Keratinocyte (primary cell): ENCODE data around the gene FATE1. TPM values are rescaled to one million over a fixed set of nuclear protein-coding genes. Genes with fewer than 3 reads are reported as not detected.

Experiments
- DNase-seq: peaks from one replicate; pipeline ENCODE4 v3.0.0-alpha.2; 2011; ENCODE audit warnings: low read depth, missing footprints, low spot score
- FAIRE-seq: peaks from 2 replicates; lab custom pipeline; 2011; peaks lifted over from hg19 to GRCh38; lab: Jason Lieb, UNC
- H2AFZ ChIP-seq: 2 replicates; pipeline ENCODE4 v1.6.0; 2012; ENCODE audit warnings: low read length, control low read depth, inconsistent platforms; ENCODE audit not compliant: control insufficient read depth
- H3K27ac ChIP-seq: 2 replicates; pipeline ENCODE4 v1.5.1; 2011; ENCODE audit warnings: low read length; ENCODE audit not compliant: control insufficient read depth, insufficient read depth
- H3K27me3 ChIP-seq: 3 replicates; pipeline ENCODE4 v1.6.0; 2011; ENCODE audit warnings: low read length; ENCODE audit not compliant: control insufficient read depth, insufficient read depth; ENCODE audit errors: extremely low read depth
- H3K36me3 ChIP-seq, 2 experiments: 2 replicates in 1 of 2; 3 replicates in 1 of 2; pipeline ENCODE4 v1.5.1; 2011; ENCODE audit warnings: low read length in 2 of 2, mild to moderate bottlenecking in 1 of 2; ENCODE audit not compliant: control insufficient read depth in 2 of 2, insufficient read depth in 2 of 2; ENCODE audit errors: extremely low read depth in 1 of 2
- H3K4me1 ChIP-seq: 3 replicates; pipeline ENCODE4 v1.5.1; 2011; ENCODE audit warnings: low read length; ENCODE audit not compliant: control insufficient read depth, insufficient read depth; ENCODE audit errors: extremely low read depth
- H3K4me2 ChIP-seq: 3 replicates; pipeline ENCODE4 v1.6.0; 2011; ENCODE audit warnings: low read depth, low read length; ENCODE audit not compliant: control insufficient read depth, insufficient read depth; ENCODE audit errors: extremely low read depth
- H3K4me3 ChIP-seq, 3 experiments: fragments of 200-600 bp in 1 of 3; sonication (generic) in 1 of 3; 2 replicates in 2 of 3; 3 replicates in 1 of 3; pipeline ENCODE4 v1.5.1; 2011 to 2016; ENCODE audit warnings: low read length in 3 of 3, mild to moderate bottlenecking in 3 of 3, control low read depth in 2 of 3, inconsistent platforms in 1 of 3, low read depth in 1 of 3, mixed read lengths in 1 of 3, mixed run types in 1 of 3, moderate library complexity in 1 of 3; ENCODE audit not compliant: control insufficient read depth in 2 of 3, insufficient read depth in 2 of 3; ENCODE audit errors: extremely low read depth in 1 of 3
- H3K79me2 ChIP-seq: 2 replicates; pipeline ENCODE4 v1.6.0; 2012; ENCODE audit warnings: low read length; ENCODE audit not compliant: control insufficient read depth, insufficient read depth
- H3K9ac ChIP-seq: 3 replicates; pipeline ENCODE4 v1.6.0; 2011; ENCODE audit warnings: low read length; ENCODE audit not compliant: control insufficient read depth, insufficient read depth; ENCODE audit errors: extremely low read depth
- H3K9me1 ChIP-seq: 3 replicates; pipeline ENCODE4 v1.6.0; 2011; ENCODE audit warnings: low read length; ENCODE audit not compliant: control insufficient read depth, insufficient read depth; ENCODE audit errors: extremely low read depth
- H3K9me3 ChIP-seq: 2 replicates; pipeline ENCODE4 v1.5.1; 2012; ENCODE audit warnings: low read depth, low read length; ENCODE audit not compliant: control insufficient read depth
- H4K20me1 ChIP-seq: 3 replicates; pipeline ENCODE4 v1.6.0; 2011; ENCODE audit warnings: low read length; ENCODE audit not compliant: control insufficient read depth, insufficient read depth; ENCODE audit errors: extremely low read depth
- EZH2 ChIP-seq: IDR thresholded peaks from one replicate; pipeline ENCODE4 v1.6.1; 2012; ENCODE audit warnings: inconsistent platforms, mild to moderate bottlenecking, low read length, moderate library complexity
- dilution Hi-C: fragments of 300-500 bp; cut with MboI; formaldehyde crosslinking; loops from one replicate; pipeline ENCODE4 v1.7.0; 2020; ENCODE audit warnings: low sequenced_read_pairs; ENCODE audit not compliant: extremely low pct_ligation_motif_present
- polyA plus RNA-seq, 5 experiments: library from polyadenylated mRNA; depleted of rRNA in 3 of 5; stranded (reverse) in 3 of 5; stranded (forward) in 1 of 5; unstranded in 1 of 5; fragments of >200 nt; gene quantifications; 1 replicate in 1 of 5; 2 replicates in 3 of 5; 3 replicates in 1 of 5; pipeline versions ENCODE4 v1.2.1 to v1.2.3, GENCODE V29; 2011 to 2012; ENCODE audit warnings: missing spikeins in 2 of 5, low read depth in 1 of 5, low replicate concordance in 1 of 5
- TF ChIP-seq, protein P1 (sequence below), 3 experiments: IDR thresholded peaks in 1 of 3; conservative IDR thresholded peaks in 1 of 3; optimal IDR thresholded peaks in 1 of 3; 2 replicates in 2 of 3; 3 replicates in 1 of 3; pipeline versions ENCODE3 to v1.5.1; 2011; ENCODE audit warnings: low read length in 3 of 3, mild to moderate bottlenecking in 3 of 3, moderate library complexity in 2 of 3, control low read depth in 1 of 3, inconsistent platforms in 1 of 3; ENCODE audit not compliant: insufficient read depth in 2 of 3; ENCODE audit errors: extremely low read depth in 1 of 3

The FATE1 gene
- polyA plus RNA-seq, 1 donor (not counting 4 experiments of a cell fraction or from before 2014, with no cell fraction given): not detected

DNA sequence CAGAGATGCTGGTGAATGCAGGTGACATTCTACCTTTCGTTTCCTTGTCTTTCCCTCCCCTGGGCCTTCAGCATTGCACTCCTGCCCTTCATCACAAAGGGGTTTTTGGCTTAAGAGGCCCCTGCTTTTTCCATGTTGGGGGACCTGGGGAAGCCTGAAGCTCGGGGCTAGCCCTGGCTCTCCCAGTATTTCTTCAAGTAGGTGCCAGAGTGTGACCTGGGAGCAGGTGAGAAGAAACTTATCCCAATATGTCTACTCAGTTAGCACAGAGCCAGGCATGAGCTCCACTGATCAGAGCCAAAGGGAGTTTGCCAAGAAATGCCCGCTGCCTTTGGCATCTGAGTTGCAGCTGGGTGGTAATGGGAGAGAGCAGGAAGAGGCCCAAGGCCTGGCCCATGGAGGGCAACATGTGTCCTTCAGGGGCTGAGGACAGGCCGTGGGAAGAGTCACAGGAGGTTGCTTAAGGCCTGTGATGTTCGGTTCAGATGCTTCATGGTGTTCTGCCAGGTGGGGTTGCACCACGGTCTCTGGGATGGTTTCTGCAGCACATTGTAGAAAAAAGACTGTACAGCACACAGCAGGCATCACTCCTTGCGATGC is 13.0 kb upstream of the FATE1 start:
- Histone ChIP-seq H4K20me1 (no peaks in the 10 kb centered on the region), H3K27ac (no peak overlapping the region), H3K9me1 (no peaks in the 10 kb centered on the region), H3K9ac (no peak overlapping the region), H3K4me3 (no peak overlapping the region), H3K9me3 (no peaks in the 10 kb centered on the region), H3K36me3 (no peaks in the 10 kb centered on the region), H2AFZ (no peak overlapping the region), H3K27me3 (peaks cover 4% of the 10 kb centered on the region), H3K79me2 (no peaks in the 10 kb centered on the region), H3K4me1 (no peaks in the 10 kb centered on the region), H3K4me2 (no peak overlapping the region)
- DNase-seq (no peak), FAIRE-seq (no peak)
- dilution Hi-C loops: no loop called here
- TF ChIP-seq, protein P1, sequence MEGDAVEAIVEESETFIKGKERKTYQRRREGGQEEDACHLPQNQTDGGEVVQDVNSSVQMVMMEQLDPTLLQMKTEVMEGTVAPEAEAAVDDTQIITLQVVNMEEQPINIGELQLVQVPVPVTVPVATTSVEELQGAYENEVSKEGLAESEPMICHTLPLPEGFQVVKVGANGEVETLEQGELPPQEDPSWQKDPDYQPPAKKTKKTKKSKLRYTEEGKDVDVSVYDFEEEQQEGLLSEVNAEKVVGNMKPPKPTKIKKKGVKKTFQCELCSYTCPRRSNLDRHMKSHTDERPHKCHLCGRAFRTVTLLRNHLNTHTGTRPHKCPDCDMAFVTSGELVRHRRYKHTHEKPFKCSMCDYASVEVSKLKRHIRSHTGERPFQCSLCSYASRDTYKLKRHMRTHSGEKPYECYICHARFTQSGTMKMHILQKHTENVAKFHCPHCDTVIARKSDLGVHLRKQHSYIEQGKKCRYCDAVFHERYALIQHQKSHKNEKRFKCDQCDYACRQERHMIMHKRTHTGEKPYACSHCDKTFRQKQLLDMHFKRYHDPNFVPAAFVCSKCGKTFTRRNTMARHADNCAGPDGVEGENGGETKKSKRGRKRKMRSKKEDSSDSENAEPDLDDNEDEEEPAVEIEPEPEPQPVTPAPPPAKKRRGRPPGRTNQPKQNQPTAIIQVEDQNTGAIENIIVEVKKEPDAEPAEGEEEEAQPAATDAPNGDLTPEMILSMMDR (optimal IDR thresholded peaks at IDR 0.05 in 1 of 3, IDR thresholded peaks at IDR 0.05 in 1 of 3, conservative IDR thresholded peaks at IDR 0.05 in 1 of 3; ENCODE audit: extremely low read depth in 1 of 3, insufficient read depth in 2 of 3, low read length in 3 of 3): no peak
- no peak for TF ChIP-seq EZH2

GRCh38 chrX:151703487-151703886 is 12.3 kb upstream of the FATE1 start:
- H3K4me1 ChIP-seq: no peaks in the 10 kb centered on the region
- no peak overlapping the region for H3K4me2 ChIP-seq
- no peaks in the 10 kb centered on the region for H3K9me1 ChIP-seq
- no peak overlapping the region for H3K4me3 ChIP-seq
- H3K36me3 ChIP-seq: no peaks in the 10 kb centered on the region
- dilution Hi-C loops: no loop called here
- H2AFZ ChIP-seq: no peak overlapping the region
- no peaks in the 10 kb centered on the region for H4K20me1 ChIP-seq
- H3K9me3 ChIP-seq: no peaks in the 10 kb centered on the region
- TF ChIP-seq, protein P1 (optimal IDR thresholded peaks at IDR 0.05 in 1 of 3, IDR thresholded peaks at IDR 0.05 in 1 of 3, conservative IDR thresholded peaks at IDR 0.05 in 1 of 3; ENCODE audit: extremely low read depth in 1 of 3, insufficient read depth in 2 of 3, low read length in 3 of 3): no peak
- TF ChIP-seq EZH2: no peak
- DNase-seq: no peak
- no peak overlapping the region for H3K9ac ChIP-seq
- H3K27me3 ChIP-seq: peaks cover 4% of the 10 kb centered on the region
- no peak for FAIRE-seq
- H3K79me2 ChIP-seq: no peaks in the 10 kb centered on the region
- no peak overlapping the region for H3K27ac ChIP-seq
